RWPE1 (cell line): ENCODE data around the gene EIF2AK2.

Experiments used
- CTCF ChIA-PET: fragments of 350-600 bp; sonication (Branson Sonifier 250); formaldehyde crosslinking; extraction: SDS; loops from one replicate; lab custom pipeline; 2021; lab: Yijun Ruan, JAX
- POLR2A ChIA-PET: fragments of 400-600 bp; formaldehyde crosslinking; extraction: SDS; loops from one replicate; lab custom pipeline; 2020; ENCODE audit warnings: antibody characterized with exemption; ENCODE audit not compliant: low non-redundant PET; lab: Yijun Ruan, JAX
- DNase-seq: peaks from one replicate; pipeline ENCODE4 v3.0.0; 2012; ENCODE audit warnings: low spot score
- H3K27ac ChIP-seq: fragments of 450-650 bp; 2 replicates; pipeline ENCODE4 v1.5.1; 2017
- CTCF ChIP-seq: fragments of 450-650 bp; conservative IDR thresholded peaks from 2 replicates; pipeline ENCODE4 v1.5.1; 2017; ENCODE audit warnings: low read depth, mild to moderate bottlenecking

EIF2AK2 gene

DNA sequence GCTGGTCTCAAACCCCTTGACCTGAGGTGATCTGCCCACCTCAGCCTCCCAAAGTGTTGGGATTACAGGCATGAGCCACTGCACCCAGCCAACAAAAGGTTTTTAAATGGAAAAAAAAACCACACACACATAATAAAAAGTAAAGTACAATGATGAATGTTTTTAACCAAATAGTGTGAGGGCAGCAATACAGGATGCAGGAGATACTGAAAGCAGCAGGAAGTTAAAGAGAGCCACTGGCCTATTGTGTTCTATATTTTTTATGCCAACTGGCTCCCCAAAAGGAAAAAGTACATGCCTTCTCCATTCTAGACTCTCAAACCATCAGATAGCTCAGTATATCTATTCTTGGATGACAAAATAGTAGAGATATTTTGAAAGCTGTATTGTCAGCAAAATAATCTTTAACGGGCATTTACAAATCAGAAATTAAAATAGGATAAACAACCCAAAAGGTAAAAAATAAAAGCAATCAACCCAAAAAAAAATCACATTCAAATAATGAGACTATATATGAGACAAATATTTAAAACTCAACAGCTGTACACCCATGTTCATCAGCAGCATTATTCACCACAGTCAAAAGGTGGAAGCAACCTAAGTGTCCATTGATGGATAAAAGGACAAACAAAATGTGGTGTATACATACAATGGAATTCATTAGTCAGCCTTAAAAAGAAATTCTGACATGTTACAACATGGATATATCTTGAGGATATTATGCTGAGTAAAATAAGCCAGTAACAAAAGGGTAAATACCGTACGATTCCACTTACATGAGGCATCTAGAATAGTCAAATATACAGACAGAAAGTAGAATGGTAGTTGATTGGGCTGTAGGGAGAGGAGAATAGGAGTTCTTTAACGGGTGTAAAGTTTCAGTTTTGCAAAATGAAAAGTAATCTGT is 46.2 kb downstream of the EIF2AK2 start:
- peak; percentile 37 for DNase-seq
- no peak for TF ChIP-seq CTCF
- CTCF ChIA-PET, result interaction anchor here (0.6 to 0.8 kb wide), 3 partner anchors 33 to 121 kb away, joined by 3 to 4 read pairs (median 3); partner anchors contain the start of genes CEBPZ and NDUFAF7
- POLR2A ChIA-PET, result no interaction called here
- H3K27ac ChIP-seq, result no peak overlapping the region

- POLR2A ChIA-PET, result no interaction called here
- H3K27ac ChIP-seq, result no peak overlapping the region
- CTCF ChIA-PET, result interaction anchor here (0.6 to 1.3 kb wide), 2 partner anchors 10 to 43 kb away, joined by 4 read pairs; no protein-coding TSS in a partner anchor
- DNase-seq, result no peak
- TF ChIP-seq CTCF, result no peak
Measured at GRCh38 chr2:37109523-37109922, 47.3 kb downstream of the EIF2AK2 start.

GRCh38 chr2:37105150-37105549 is 51.6 kb downstream of the EIF2AK2 start:
- POLR2A ChIA-PET, result no interaction called here
- CTCF ChIA-PET, result no interaction called here
- no peak for TF ChIP-seq CTCF
- H3K27ac ChIP-seq, result no peak overlapping the region
- DNase-seq, result no peak

DNA sequence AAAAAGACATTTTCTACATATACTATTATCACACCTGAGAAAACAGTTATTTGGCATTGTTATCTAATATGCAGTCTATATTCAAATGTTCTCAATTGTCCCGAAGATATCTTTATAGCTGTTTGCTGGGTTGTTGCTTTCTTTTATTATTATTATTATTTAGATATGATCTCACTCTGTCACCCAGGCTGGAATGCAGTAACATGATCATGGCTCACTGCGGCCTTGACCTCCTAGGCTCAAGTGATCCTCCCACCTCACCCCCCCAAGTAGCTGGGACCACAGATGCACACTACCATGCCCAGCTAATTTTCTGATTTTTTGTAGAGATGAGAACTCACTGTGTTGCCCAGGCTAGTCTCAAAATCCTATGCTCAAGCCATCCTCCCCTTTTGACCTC is 52.6 kb downstream of the EIF2AK2 start:
- POLR2A ChIA-PET, result no interaction called here
- no peak for TF ChIP-seq CTCF
- CTCF ChIA-PET, result interaction anchor here (0.5 to 0.6 kb wide), 3 partner anchors 56 to 1226 kb away, joined by 3 to 5 read pairs (median 3); no protein-coding TSS in a partner anchor
- no peak overlapping the region for H3K27ac ChIP-seq
- no peak for DNase-seq

- ChIA-PET CTCF (no interaction called here), POLR2A (no interaction called here)
- H3K27ac ChIP-seq, result no peak overlapping the region
- no peak for DNase-seq
- TF ChIP-seq CTCF, result no peak
Measured at GRCh38 chr2:37102588-37102987, 54.2 kb downstream of the EIF2AK2 start.

DNA sequence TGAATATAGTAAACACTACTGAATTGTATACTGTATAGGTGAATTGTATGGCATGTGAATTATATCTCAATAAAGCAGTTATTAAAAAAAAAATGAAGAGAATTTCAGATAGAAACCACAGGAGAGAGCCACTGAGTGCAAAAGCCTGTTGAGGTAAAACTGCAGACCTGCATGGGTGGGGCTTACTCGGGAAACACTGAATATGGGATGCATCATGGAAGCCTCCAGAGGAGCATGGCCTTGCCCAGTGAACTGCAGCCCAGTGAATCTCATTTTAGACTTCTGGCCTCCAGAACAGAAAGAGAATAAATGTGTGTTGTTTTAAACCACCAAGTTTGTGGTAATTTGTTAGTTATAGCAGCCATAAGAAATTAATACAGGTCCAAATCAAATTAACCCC is 56.7 kb downstream of the EIF2AK2 start:
- POLR2A ChIA-PET, result no interaction called here
- no peak for DNase-seq
- TF ChIP-seq CTCF, result no peak
- CTCF ChIA-PET, result interaction anchor here (0.6 kb wide), 1 partner anchor 150 kb away, joined by 3 read pairs; no protein-coding TSS in a partner anchor
- H3K27ac ChIP-seq, result no peak overlapping the region
